Fibroblast of peridontal ligament (primary cell): ENCODE results near the gene ZNF407.

ENCODE experiments used
- DNase-seq: peaks from one replicate; pipeline ENCODE4 v3.0.0-alpha.2; 2010; ENCODE audit errors: extremely low read depth

Gene ZNF407

GRCh38 chr18:74874351-74874750, 276.7 kb downstream of the ZNF407 start:
- DNase-seq, result no peak

- DNase-seq, result no peak
These were observed 279.1 kb downstream of the ZNF407 start for GRCh38 chr18:74876630-74877243.

GRCh38 chr18:74878267-74878666, 280.6 kb downstream of the ZNF407 start:
- DNase-seq, result no peak

- no peak for DNase-seq
These were observed 283.1 kb downstream of the ZNF407 start for GRCh38 chr18:74880706-74881278.

GRCh38 chr18:74892066-74892627, 294.5 kb downstream of the ZNF407 start:
- no peak for DNase-seq

- DNase-seq, result peak; percentile 36
These were observed 298.0 kb downstream of the ZNF407 start for GRCh38 chr18:74895686-74896085.

- DNase-seq, result no peak
These were observed 298.8 kb downstream of the ZNF407 start for GRCh38 chr18:74896390-74896991.

GRCh38 chr18:74897971-74898657, 300.4 kb downstream of the ZNF407 start:
- DNase-seq, result peak; percentile 52

- peak; percentile 18 for DNase-seq
These were observed 301.3 kb downstream of the ZNF407 start for GRCh38 chr18:74898965-74899364.

- DNase-seq, result no peak
These were observed 301.9 kb downstream of the ZNF407 start for GRCh38 chr18:74899554-74899953.

GRCh38 chr18:74901362-74902146, 303.9 kb downstream of the ZNF407 start:
- DNase-seq, result no peak

GRCh38 chr18:74902147-74902455, 304.4 kb downstream of the ZNF407 start:
- DNase-seq, result no peak

GRCh38 chr18:74905247-74905646, 307.6 kb downstream of the ZNF407 start:
- DNase-seq, result no peak

GRCh38 chr18:74906184-74906583, 308.5 kb downstream of the ZNF407 start:
- DNase-seq, result no peak

- no peak for DNase-seq
These were observed 316.5 kb downstream of the ZNF407 start for GRCh38 chr18:74914052-74914591.

GRCh38 chr18:74914648-74915047, 317.0 kb downstream of the ZNF407 start:
- no peak for DNase-seq

- no peak for DNase-seq
These were observed 319.2 kb downstream of the ZNF407 start for GRCh38 chr18:74916773-74917393.

GRCh38 chr18:74918276-74918790, 320.7 kb downstream of the ZNF407 start:
- DNase-seq, result no peak

GRCh38 chr18:74921057-74921820, 323.6 kb downstream of the ZNF407 start:
- no peak for DNase-seq

GRCh38 chr18:74926051-74926450, 328.4 kb downstream of the ZNF407 start:
- no peak for DNase-seq
